ENCODE results near the gene BAD.

Gene BAD

DNA sequence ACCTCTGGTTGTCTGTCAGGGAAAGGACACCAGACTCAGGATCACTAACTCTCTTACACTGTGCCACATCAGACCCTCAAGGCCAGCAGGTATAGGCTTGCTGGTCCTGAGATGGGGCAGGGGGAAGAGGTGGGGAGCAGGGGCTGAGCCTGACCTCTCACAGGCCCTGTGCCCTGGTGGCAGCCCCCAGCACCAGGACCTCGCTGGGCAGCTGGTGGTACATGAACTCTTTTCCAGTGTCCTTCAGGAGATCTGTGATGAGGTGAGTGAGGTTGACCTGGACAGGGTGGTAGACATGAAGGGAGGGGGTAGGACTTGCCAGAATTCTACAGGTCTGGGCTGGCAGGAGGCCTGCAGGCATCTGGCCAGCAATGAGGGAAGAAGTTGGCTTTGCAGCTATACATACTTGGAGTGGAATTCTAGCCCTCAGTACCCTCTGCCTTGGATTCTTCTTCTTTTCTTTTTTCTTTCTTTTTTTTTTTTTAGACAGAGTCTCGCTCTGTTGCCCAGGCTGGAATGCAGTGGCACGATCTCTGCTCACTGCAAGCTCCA is 57.0 kb downstream of the BAD start:
- DNase-seq = no peak

DNA sequence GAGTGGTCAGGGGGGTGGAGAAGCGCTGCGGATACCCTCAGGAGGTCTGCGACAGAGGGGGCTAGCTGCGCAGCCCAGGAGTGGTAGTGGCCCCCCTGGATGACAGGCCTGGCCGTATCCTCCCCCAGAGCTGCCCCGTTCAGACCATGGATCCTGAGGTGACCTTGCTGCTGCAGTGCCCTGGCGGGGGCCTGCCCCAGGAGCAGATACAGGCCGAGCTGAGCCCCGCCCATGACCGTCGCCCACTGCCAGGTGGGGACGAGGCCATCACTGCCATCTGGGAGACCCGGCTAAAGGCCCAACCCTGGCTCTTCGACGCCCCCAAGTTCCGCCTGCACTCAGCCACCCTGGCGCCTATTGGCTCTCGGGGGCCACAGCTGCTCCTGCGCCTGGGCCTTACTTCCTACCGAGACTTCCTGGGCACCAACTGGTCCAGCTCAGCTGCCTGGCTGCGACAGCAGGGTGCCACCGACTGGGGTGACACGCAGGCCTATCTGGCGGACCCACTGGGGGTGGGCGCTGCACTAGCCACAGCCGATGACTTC is 57.9 kb downstream of the BAD start:
- DNase-seq = peak; percentile 80

DNA sequence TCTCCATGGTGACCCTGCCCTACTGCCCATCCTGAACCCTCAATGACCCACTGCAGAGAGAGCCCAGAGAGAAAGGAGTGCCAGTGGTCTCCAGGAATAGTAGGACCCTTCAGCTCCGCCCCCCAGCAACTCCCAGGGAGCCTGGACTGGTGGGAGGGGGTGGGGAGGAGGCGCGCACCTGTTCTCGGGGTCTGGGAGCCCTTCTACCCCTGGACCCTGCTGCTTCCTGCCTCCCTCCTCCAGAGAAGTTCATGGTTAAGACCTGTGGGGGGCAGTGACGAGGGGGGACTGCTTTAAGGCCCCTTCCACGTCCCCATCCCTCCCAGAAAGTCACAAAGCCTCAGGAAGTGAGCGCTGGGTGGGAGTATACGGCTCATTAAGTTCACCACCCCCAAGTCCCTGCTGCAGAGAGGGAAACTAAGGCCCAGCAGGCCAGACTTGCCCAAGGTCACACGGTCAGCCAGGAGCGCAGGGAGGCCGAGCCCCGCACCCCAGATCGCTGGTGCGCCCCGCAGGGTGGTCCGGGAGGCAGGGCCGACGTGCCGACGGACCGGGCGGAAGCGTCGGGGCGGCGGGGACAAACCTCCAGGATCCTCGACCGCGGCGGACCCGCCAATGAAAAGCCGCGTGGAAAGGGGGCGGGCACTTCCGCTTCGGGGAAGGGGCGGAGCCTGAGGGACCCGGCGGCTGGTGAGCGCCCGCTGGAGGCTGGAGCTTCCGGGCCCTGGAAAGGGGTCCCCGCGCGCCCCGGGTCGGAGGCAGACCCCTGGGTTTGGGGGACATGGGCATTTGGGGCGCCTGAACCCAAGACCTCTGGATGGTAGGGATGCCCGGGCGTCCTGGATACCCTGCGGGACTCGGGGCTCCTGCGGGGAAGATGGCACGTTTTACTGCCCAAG is 58.6 kb downstream of the BAD start, which contains the start of the genes NUDT22 and TRPT1:
TSS of gene NUDT22 (plus strand) at position 667 of the 899 bp plus-strand sequence. CDS start 379 bp downstream, outside the sequence.
TSS of gene TRPT1 (minus strand) at position 579 of the 899 bp plus-strand sequence. CDS start at position 253, 326 bp downstream.
- DNase-seq = peak; percentile 94

DNA sequence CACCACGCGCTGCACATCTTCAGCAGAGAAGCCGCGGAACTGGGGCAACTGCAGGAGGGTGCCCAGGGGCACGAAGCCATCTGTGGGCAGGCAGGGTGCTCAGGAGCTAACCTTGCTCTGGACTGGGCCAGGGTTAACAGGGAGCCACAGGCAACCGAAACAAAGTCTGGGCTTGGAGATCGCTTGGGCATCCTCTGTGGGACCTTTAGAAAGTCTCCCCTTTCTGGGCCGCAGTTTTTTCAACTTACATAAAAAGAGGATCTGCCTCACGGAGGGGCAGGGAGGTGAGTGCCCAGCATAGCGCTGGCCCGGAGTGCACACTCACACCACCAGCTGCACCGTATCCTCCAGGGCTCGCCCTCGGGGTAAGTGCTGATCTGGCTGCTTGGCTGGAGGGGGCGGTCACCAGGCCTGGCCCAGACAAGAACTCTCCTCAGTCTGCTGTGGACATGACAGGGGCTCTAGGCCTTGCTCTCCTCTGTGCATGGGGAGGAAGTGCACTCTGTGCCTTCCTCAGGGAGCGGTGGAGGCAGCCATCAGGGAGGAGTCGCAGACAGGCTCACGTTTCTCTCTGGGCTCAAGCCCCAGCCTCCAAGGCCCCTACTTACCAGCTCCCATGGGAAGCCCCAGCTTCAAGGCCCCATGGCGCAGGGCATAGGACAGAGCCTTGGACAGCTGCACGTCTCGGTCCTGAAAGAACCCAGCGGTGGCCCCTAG is 59.4 kb downstream of the BAD start:
- no peak for DNase-seq

DNA sequence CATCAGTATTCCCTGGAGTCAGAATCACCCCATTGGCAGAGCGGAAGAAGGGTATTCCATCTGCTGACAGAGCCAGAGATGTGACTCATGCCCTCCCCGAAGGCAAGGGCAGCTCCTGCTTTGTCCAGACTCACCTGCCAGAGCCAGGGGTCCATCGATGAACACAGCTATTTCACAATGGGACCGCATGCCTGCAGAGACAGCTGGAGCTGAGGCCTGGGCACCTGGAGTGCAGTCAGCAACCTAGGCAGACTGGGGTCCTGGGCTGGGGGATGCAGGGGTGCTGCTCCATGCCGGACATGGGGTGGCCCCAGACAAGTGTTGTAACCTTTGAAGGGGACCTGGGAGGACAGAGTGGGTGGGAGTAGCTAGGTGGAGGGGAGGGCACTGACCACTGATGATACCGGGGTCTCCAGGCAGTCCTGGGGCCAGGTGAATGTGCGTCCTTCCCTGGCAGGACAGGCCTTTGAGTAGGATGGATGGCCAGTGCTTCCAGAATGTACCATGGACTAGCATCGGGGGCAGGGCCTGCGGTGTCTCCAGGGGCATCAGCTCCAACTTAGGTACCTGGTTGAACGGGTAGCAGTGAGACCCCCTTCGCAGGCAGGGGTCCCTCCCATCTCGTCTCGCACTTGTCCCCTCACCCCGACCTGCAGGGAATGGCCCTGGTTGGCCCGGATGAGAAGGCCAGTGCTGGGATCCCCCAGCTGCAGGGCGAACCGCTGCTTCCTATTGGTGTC is 60.1 kb downstream of the BAD start:
- DNase-seq = no peak

DNA sequence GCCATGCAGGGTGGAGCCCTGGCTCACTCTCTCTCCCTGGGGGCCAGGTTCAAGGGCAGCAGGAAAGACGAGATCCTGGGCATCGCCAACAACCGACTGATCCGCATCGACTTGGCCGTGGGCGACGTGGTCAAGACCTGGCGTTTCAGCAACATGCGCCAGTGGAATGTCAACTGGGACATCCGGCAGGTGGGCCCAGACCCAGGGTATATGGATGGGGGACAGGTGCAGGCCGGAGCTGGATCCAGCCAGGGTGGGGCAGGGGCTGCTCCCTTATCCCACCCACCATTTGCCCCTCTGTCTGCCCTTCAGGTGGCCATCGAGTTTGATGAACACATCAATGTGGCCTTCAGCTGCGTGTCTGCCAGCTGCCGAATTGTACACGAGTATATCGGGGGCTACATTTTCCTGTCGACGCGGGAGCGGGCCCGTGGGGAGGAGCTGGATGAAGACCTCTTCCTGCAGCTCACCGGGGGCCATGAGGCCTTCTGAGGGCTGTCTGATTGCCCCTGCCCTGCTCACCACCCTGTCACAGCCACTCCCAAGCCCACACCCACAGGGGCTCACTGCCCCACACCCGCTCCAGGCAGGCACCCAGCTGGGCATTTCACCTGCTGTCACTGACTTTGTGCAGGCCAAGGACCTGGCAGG is 61.3 kb downstream of the BAD start:
- no peak for DNase-seq

DNA sequence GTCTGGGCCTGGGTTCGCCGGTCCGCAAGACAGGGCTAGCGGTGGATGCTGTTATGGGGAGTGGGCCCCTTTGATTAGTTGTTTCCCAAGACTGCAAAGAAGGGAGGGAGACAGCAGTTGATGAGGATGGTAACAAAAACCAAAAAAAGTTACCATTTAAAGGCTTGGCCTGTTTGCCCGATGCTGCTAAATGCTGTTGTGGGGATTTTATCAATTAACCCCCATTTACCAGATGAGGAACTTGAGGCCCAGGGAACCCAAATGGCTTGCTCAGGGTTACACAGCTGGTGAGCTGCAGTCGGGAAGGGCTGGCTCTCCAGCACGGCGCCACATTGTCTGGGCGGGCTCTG is 61.8 kb downstream of the BAD start:
- DNase-seq = no peak

DNA sequence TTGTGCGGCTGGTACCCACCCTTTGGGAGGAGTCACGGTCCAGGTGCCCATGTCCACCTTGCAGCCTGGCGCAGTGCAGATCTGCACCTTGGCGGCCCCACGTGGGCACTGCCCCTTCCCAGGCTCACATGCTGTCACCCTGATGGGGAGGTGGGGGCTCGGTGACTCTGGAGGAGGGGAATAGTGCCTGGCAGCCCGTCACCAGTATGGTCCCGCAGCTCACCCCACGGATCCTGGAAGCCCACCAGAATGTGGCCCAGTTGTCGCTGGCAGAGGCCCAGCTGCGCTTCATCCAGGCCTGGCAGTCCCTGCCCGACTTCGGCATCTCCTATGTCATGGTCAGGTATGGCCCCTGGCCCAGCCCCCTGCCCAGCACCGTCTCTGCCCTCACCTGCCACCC is 63.7 kb downstream of the BAD start:
- DNase-seq = no peak

DNA sequence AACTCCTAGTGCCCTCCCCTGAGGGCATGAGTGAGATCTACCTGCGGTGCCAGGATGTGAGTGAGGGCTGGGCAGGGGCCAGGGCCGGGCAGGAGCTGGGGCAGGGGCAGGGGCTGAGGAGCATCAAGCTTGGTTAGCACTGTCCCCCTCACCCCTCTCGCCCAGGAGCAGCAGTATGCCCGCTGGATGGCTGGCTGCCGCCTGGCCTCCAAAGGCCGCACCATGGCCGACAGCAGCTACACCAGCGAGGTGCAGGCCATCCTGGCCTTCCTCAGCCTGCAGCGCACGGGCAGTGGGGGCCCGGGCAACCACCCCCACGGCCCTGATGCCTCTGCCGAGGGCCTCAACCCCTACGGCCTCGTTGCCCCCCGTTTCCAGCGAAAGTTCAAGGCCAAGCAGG is 64.2 kb downstream of the BAD start:
- DNase-seq = no peak

Measured in activated CD4-positive, alpha-beta T cell treated with anti-CD3 and anti-CD28 coated beads, Interleukin-10, Interleukin-2, amounts not matched to agents 100 ng/mL and 50 ng/mL, durations not matched to agents 16 hours and 8 hours (primary cell).